Uterus (tissue), 4 donors: ENCODE data around the gene MYO18B. TPM values are rescaled to one million over a fixed set of nuclear protein-coding genes. Genes with fewer than 3 reads are reported as not detected.

ENCODE experiments used
- DNase-seq, 2 donors: peaks; one replicate each; pipeline ENCODE4 v3.0.0-alpha.2; 2019 to 2020
- H3K27ac ChIP-seq, 2 donors: fragments of 200-600 bp; sonication (generic); 1 replicate in 1 of 2; 2 replicates in 1 of 2; pipeline ENCODE4 v1.5.1; 2016 to 2018
- H3K27me3 ChIP-seq, 2 donors: fragments of 200-600 bp; sonication (generic); one replicate each; pipeline ENCODE4 v1.5.1; 2018 to 2019; ENCODE audit warnings: control low read depth in 1 of 2
- H3K36me3 ChIP-seq, 2 donors: fragments of 200-600 bp; sonication (generic); one replicate each; pipeline ENCODE4 v1.5.1; 2019; ENCODE audit warnings: control low read depth in 1 of 2
- H3K4me1 ChIP-seq, 2 donors: fragments of 200-600 bp; sonication (generic); one replicate each; pipeline ENCODE4 v1.5.1; 2018 to 2019; ENCODE audit warnings: control low read depth in 1 of 2
- H3K4me3 ChIP-seq, 2 donors: fragments of 200-600 bp; sonication (generic); 1 replicate in 1 of 2; 2 replicates in 1 of 2; pipeline ENCODE4 v1.5.1; 2018 to 2019; ENCODE audit warnings: mild to moderate bottlenecking in 1 of 2
- H3K9me3 ChIP-seq, 2 donors: fragments of 200-600 bp; sonication (generic); one replicate each; pipeline ENCODE4 v1.5.1; 2019; ENCODE audit warnings: control low read depth in 1 of 2
- POLR2A ChIP-seq, 2 donors: fragments of 450-650 bp; IDR thresholded peaks; one replicate each; pipeline ENCODE4 v1.6.1; 2016; ENCODE audit warnings: antibody characterized with exemption in 2 of 2, mild to moderate bottlenecking in 1 of 2, moderate library complexity in 1 of 2
- intact Hi-C: fragments of 100-400 bp; cut with DNase I; formaldehyde crosslinking; loops from one replicate; pipeline ENCODE4 v1.15.1; 2023; ENCODE audit warnings: low total_unique reads
- total RNA-seq, 4 donors: library from RNA; depleted of rRNA in 3 of 4; stranded (reverse); fragments of >200 nt in 3 of 4; gene quantifications; one replicate each; pipeline versions ENCODE4 v1.1.0 to v1.2.4, GENCODE V29; 2014 to 2023
- TF ChIP-seq, protein P1 (sequence below), 4 experiments: fragments of 200-600 bp in 2 of 4; fragments of 450-650 bp in 2 of 4; sonication (generic) in 2 of 4; IDR thresholded peaks; one replicate each; pipeline ENCODE4 v1.5.1; 2016 to 2019; ENCODE audit warnings: antibody characterized with exemption in 4 of 4, mild to moderate bottlenecking in 2 of 4, moderate library complexity in 1 of 4
- donor health status: DM: yes; HTN: yes; CAD: no.

MYO18B gene
- total RNA-seq, 4 donors from 2014 or later = 0.41 to 0.43 TPM; not detected in 2

DNA sequence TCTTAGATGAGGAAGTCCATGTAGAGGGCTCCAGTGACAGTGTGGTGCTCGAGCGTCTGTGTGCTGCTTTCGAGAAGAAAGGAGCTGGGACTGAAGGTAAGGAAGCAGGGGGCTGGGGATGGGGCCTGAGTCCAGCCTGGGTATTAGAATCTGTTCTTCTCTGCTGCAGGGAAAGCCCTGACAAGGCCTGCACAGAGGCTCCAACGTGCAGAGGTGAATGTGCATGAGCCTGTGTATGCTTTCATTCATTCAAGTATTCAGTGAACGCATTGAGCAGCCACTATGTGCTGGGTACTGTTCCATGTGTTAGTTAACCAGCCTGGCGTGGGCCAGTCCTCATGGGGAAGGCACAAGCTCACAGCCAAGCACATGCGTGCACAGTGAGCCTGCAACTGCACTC is 93.4 kb downstream of the MYO18B start:
- no peaks in the 10 kb centered on the region for H3K9me3 ChIP-seq
- H3K4me3 ChIP-seq = no peak overlapping the region
- no peaks in the 10 kb centered on the region for H3K36me3 ChIP-seq
- no peaks in the 10 kb centered on the region for H3K4me1 ChIP-seq
- intact Hi-C loops = no loop called here
- no peak overlapping the region for H3K27ac ChIP-seq
- no peak for DNase-seq
- TF ChIP-seq, protein P1, sequence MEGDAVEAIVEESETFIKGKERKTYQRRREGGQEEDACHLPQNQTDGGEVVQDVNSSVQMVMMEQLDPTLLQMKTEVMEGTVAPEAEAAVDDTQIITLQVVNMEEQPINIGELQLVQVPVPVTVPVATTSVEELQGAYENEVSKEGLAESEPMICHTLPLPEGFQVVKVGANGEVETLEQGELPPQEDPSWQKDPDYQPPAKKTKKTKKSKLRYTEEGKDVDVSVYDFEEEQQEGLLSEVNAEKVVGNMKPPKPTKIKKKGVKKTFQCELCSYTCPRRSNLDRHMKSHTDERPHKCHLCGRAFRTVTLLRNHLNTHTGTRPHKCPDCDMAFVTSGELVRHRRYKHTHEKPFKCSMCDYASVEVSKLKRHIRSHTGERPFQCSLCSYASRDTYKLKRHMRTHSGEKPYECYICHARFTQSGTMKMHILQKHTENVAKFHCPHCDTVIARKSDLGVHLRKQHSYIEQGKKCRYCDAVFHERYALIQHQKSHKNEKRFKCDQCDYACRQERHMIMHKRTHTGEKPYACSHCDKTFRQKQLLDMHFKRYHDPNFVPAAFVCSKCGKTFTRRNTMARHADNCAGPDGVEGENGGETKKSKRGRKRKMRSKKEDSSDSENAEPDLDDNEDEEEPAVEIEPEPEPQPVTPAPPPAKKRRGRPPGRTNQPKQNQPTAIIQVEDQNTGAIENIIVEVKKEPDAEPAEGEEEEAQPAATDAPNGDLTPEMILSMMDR (IDR thresholded peaks at IDR 0.05) = no peak
- TF ChIP-seq POLR2A (IDR thresholded peaks at IDR 0.05) = no peak
- no peaks in the 10 kb centered on the region for H3K27me3 ChIP-seq

GRCh38 chr22:25837288-25837900 is 95.4 kb downstream of the MYO18B start:
- H3K9me3 ChIP-seq = no peaks in the 10 kb centered on the region
- no peak for DNase-seq
- TF ChIP-seq POLR2A (IDR thresholded peaks at IDR 0.05) = no peak
- TF ChIP-seq, protein P1 (IDR thresholded peaks at IDR 0.05) = no peak
- no peak overlapping the region for H3K4me3 ChIP-seq
- H3K36me3 ChIP-seq = no peaks in the 10 kb centered on the region
- no peaks in the 10 kb centered on the region for H3K27me3 ChIP-seq
- intact Hi-C loops = no loop called here
- H3K27ac ChIP-seq = no peak overlapping the region
- H3K4me1 ChIP-seq = no peaks in the 10 kb centered on the region

GRCh38 chr22:25838960-25839741 is 97.2 kb downstream of the MYO18B start:
- Histone ChIP-seq H3K9me3 (no peaks in the 10 kb centered on the region), H3K36me3 (no peaks in the 10 kb centered on the region), H3K27ac (no peak overlapping the region), H3K27me3 (no peaks in the 10 kb centered on the region), H3K4me3 (no peak overlapping the region), H3K4me1 (no peaks in the 10 kb centered on the region)
- no peak for DNase-seq
- intact Hi-C loops = no loop called here
- TF ChIP-seq, protein P1 (IDR thresholded peaks at IDR 0.05) = no peak
- TF ChIP-seq POLR2A (IDR thresholded peaks at IDR 0.05) = no peak

DNA sequence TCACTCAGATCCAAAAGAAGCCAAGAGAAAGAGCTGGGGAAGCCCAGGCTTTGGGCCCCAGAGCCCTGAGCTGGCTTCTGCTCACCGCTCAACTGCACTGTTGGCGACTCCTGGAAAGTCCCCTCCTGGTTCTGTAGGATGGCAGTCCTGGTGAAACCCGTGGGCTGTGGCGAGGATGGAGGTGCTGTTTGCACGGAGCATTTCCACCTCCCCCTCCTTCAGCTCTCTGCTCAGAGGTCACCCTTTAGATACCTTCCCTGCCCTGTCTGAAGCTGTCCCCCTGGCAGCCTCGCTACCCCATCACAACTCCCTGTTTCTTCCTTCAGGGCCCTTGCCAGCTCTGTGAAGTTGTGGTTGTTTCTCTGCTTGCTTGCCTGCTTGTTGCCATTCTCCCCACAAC is 97.8 kb downstream of the MYO18B start:
- Histone ChIP-seq H3K36me3 (no peaks in the 10 kb centered on the region), H3K4me1 (no peaks in the 10 kb centered on the region), H3K27me3 (no peaks in the 10 kb centered on the region), H3K9me3 (no peaks in the 10 kb centered on the region), H3K4me3 (no peak overlapping the region), H3K27ac (no peak overlapping the region)
- TF ChIP-seq, protein P1 (IDR thresholded peaks at IDR 0.05) = no peak
- TF ChIP-seq POLR2A (IDR thresholded peaks at IDR 0.05) = no peak
- DNase-seq = no peak
- intact Hi-C loops = no loop called here

GRCh38 chr22:25840167-25840566 is 98.2 kb downstream of the MYO18B start:
- no peaks in the 10 kb centered on the region for H3K9me3 ChIP-seq
- intact Hi-C loops = no loop called here
- DNase-seq = no peak
- H3K36me3 ChIP-seq = no peaks in the 10 kb centered on the region
- TF ChIP-seq, protein P1 (IDR thresholded peaks at IDR 0.05) = no peak
- TF ChIP-seq POLR2A (IDR thresholded peaks at IDR 0.05) = no peak
- H3K4me3 ChIP-seq = no peak overlapping the region
- H3K27ac ChIP-seq = no peak overlapping the region
- H3K4me1 ChIP-seq = no peaks in the 10 kb centered on the region
- H3K27me3 ChIP-seq = no peaks in the 10 kb centered on the region
